NCI-H345 (cell line): Measurements from ENCODE around the gene MYO15A.
A peak's percentile ranks its signal among the peaks of the same experiment; 100 is the strongest.

Source experiments
- DNase-seq: peaks from one replicate; lab custom pipeline; 2025; lab: John Stamatoyannopoulos, UW

MYO15A gene

GRCh38 chr17:18108401-18109312 lies at the start of gene MYO15A:
TSS of gene MYO15A (plus strand) at chr17:18108756. CDS start at chr17:18118801, 10,045 bp downstream.
- DNase-seq, result no peak

- DNase-seq, result no peak
Measured at GRCh38 chr17:18059283-18059682, 49.3 kb upstream of the MYO15A start.

DNA sequence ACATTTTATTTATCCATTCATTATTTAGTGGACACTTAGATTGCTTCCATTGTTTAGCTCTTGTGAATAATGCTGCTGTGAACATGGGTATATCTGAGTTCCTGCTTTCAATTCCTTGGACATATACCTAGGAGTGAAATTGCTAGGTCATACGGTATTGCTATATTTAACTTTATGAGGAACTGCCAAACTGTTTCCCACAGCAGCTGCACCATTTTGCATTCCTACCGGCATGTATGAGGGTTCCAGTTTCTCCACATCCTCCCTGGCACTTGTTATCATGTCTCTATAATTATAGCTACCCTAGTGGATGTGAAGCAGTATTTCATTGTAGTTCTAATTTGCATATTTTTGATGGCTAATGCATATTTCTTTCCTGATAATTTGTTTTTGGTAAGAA lies 44.5 kb upstream of the MYO15A start:
- DNase-seq, result no peak

- DNase-seq, result no peak
Measured at GRCh38 chr17:18065546-18065945, 43.0 kb upstream of the MYO15A start.

GRCh38 chr17:18066866-18067265 lies 41.7 kb upstream of the MYO15A start:
- no peak for DNase-seq

- no peak for DNase-seq
Measured at GRCh38 chr17:18069101-18069500, 39.5 kb upstream of the MYO15A start.

- no peak for DNase-seq
Measured at GRCh38 chr17:18070861-18071340, 37.7 kb upstream of the MYO15A start.

- DNase-seq, result no peak
Measured at GRCh38 chr17:18071751-18072150, 36.8 kb upstream of the MYO15A start.

GRCh38 chr17:18074566-18075272 lies 33.8 kb upstream of the MYO15A start:
- DNase-seq, result no peak

- DNase-seq, result no peak
Measured at GRCh38 chr17:18076936-18077335, 31.6 kb upstream of the MYO15A start.

DNA sequence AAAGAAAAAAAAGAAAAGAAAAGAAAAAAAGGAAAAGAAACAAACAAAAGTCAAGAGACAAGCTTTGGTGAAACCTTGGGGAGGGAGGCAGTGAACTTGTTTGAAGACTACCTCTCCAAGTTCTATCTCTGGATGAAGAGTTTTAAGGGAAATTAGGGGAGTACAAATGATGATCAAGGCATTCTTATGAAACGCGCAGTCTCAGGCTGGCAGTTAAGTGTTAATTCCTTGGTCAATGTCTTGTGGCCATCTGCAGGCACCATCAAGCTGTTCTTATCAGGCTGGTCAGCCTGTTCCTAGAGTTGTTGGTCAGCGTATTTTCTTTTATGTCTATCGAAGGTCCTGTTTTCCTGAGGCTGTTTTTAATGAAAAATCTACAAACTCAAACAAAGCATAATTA lies 29.0 kb upstream of the MYO15A start:
- DNase-seq, result no peak

GRCh38 chr17:18084256-18084655 lies 24.3 kb upstream of the MYO15A start:
- DNase-seq, result no peak

DNA sequence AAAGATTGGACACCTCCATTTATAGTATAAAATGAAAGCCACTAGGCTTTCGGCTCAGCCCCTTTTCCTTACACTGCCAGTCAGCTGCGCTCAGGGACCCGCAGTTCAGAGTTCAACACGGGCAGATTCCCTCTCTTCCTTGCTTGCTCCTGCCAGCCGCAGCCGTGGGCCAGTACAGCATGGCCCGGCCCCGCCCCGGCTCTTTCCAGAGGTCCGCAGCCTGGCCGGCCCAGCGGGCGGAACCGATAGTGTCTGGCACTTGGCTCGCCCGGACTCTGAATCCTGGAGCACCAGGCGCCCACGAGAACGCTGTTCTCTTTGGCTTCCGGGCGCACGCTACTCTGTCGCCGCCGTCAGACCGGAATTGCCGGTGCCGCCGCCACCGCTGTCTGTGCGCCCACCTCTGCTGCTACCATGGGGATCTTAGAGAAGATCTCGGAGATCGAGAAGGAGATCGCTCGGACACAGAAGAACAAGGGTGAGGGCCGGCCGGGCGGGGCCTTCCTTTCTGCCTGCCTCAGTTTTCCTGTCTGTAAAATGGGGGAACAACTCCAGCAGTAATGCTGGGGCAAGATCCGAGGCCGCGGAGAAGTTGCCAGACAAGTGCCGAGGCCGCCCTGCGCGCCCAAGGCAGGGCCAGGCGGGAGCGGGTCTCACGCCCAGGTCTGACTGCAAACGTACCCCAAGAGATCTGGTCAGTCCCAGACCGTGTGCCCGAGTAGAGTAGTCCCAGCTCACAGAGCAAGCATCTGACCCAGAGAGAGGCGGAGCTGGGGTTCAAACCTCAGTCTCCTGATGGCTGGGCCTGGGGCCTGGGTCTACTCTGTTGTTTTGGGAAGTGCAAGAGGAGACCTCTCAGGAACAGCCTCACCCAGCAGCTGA lies 20.7 kb upstream of the MYO15A start, which contains the start of gene DRG2:
TSS of gene DRG2 (plus strand) at position 339 of the 882 bp plus-strand sequence. CDS start at position 415, 76 bp downstream.
- peak; percentile 84 for DNase-seq

DNA sequence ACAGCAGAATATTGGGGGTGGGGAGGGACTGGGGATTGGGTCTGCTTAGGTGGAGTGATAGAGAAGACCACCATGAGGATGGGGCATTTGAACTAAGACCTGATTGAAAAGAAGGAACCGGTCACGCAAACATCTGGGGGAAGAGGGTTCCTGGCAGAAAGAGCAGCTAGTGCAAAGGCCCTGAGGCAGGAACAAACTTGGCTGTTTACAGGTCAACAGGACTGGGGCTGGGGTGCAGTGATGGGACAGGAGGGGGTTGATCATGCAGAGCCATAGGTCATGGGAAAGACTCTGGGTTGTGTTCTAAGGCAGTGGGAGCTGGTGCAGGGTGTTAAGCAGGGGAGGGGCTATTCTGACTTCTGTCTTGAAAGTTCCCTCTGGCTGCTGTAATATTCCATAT lies 18.9 kb upstream of the MYO15A start:
- DNase-seq, result no peak

DNA sequence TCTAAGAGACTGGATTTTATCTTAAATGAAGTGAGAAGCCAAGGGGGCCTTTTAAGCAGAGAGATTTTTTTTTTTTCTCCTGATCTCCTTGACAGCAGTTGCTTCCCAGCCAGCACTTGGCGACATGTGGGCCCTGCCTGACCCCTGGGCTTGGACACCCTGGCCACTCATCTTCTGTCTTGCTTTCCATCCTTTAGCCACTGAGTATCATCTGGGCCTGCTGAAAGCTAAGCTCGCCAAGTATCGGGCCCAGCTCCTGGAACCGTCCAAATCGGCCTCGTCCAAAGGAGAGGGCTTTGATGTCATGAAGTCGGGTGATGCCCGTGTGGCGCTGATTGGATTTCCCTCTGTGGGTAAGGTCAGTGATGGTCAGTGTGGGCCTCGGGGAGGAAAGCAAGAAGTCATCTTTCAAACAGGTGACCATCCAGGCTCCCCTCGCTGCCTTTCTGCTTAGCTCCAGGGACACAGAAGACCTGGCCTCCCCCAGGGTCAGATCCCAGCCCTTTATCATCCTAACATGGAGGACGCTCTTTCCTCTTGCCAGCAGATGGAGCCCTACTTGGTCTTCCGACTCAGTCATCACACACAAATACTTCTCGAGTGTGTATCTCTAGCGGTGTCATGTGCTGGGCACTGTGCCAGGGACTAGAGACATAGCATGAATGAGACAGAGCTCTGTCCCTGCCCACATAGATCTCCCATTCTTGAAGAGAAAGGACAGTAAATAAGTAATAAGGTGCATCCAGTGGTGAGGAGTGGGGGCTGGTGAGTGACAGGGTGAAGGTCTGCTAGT lies 14.7 kb upstream of the MYO15A start:
- peak; percentile 5 for DNase-seq

DNA sequence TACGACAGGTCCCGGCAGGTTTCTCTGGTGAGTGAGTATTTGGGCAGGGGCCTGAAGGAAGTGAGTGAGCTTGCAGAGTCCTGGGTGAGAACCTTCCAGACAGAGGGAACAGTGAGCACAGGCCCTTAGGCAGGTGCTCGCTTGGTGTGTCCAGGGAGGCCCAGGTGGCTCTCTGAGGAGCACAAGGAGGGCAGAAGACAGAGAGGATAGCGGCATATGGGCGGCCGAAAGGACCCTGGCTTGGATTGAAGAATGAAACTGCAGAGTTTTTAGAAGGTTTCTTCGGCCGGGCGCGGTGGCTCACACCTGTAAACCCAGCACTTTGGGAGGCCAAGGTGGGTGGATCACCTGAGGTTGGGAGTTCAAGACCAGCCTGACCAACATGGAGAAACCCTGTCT lies 14.1 kb upstream of the MYO15A start:
- no peak for DNase-seq

DNA sequence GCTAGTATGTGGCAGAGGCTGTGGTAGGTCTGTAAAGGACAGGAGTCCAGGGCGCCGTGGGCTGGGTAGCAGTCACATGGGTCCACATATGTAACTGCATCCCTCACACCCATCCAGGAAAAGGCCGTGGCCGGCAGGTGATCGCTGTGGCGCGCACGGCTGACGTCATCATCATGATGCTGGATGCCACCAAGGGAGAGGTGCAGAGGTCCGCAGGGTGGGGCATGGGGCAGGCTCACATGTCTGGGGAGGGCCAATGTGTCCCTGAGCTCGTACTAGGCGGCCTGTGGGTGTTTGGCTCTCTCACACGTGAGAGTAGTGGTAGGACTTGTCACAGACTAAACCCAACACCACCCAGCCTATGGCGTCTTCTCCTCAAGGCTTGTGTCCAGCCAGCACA lies 9.0 kb upstream of the MYO15A start:
- no peak for DNase-seq

DNA sequence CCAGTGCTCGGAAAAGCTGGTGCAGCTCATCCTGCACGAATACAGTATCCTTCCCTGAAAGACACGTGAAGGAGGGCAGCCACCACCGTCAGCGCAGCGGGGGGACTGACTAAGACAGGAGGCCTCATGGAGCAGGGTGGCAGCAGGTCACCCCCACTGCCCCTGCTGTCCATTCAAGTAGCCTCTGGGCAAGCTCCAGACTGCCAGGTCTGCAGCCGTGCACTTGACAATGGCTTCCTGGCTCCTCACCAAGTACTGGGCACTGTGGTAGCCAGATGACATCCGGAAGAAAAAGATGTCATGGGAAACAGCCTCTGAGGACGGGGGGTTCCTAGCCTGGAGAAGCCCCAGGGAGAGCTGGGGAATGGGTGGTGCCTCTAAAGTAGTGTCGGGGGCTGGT lies 7.9 kb upstream of the MYO15A start:
- no peak for DNase-seq

DNA sequence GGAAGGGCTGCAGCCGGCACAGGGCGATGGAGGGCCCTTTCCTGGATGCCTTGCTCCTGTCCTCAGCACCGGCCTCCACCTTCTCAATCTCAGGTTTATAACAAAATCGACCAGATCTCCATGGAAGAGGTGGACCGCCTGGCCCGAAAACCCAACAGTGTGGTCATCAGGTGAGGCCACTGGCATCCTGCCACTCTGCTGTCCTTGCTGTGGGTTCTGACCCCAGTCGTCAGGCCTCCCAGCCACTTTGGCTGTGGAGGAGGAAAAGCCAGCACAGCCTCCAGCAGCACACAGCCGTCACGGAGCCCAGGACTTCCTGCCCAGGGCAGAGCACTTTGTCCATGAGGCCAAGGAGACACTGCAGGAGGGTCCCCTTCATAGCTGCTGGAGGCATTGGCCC lies 6.7 kb upstream of the MYO15A start:
- DNase-seq, result no peak

DNA sequence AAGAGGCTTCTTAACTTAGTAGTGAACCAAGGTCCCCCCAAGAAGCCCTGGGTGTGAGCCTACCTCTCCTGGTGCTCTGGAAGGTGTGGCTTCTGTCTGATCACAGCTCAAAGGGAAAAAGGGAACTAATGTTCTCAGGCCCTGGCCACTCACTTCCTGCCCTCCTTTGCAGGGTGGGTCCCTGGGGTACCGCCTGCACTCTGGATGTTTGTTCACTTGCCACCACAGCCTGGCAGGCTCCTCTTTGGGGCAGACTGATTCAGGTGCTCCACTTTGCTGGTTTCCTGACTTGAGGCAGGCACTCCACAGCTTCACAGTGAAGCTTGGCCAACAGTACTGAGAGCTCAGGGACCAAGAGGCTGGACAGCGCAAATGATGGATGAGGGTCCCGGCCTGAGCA lies 5.9 kb upstream of the MYO15A start:
- DNase-seq, result no peak

GRCh38 chr17:18105027-18105426 lies 3.5 kb upstream of the MYO15A start:
- DNase-seq, result no peak
